GM20000 (cell line): Measurements from ENCODE around the gene SMTNL2.
"Not testable (repeated sequence)": the region's sequence is repeated elsewhere in the genome, so short reads cannot be mapped to it uniquely, and the experiment has no call there.

Experiments used
- DNase-seq: peaks from one replicate; pipeline ENCODE4 v3.0.0; 2012; ENCODE audit warnings: low spot score
- CTCF ChIP-seq: IDR thresholded peaks from 2 replicates; pipeline ENCODE4 v1.5.1; 2012; ENCODE audit warnings: mild to moderate bottlenecking, control low read depth; ENCODE audit errors: extremely low read depth, missing control alignments

The SMTNL2 gene

DNA sequence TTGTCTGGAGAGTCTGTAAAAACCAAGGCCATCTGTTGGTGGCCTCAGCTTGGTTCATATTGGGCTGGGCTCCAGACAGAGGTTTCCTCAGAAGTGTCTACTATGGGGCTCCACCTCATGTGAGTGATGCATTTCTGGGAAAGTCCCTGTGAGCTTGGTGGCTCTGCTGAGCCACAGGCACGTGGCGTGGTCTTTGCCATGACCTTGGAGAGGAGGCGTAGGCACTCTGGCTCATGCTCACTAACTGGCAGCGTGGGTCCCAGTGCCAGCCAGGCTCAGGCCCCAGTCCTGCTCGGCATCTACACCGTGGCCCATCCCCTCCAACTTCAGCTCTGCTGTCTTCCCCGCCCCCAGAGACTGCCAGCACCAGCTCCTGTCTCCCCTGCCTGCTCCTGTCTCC lies 10.7 kb upstream of the SMTNL2 start:
- peak; percentile 73 for DNase-seq
- no peak for TF ChIP-seq CTCF

DNA sequence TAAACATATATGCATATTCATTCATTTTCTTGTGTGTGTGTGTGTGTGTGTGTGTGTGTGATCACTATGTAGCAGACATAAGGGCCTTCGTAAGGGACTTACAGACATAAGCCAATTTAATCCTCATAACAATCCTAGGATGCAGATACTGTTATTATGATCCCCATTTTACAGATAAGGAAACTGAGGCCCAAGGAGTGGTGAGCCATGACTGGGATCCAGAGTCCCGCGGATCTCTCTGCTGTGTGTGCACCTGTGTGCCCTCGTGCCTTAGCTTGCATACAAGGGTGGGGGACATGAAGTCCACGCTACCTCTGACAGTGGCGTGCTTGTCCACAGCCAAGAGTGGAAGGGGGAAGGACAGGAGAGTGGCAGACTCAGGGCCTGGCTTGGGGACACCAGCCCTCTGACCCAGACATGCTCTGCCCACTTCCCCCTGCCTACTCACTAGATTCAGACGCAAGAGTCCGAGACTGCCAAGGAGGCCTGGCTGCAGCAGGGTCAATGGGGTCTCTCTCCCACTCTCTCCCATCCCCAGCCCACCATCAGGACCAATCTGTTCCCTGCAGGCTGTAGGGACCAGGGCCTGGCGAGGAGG lies 9.8 kb upstream of the SMTNL2 start:
- TF ChIP-seq CTCF, result no peak
- DNase-seq, result no peak

DNA sequence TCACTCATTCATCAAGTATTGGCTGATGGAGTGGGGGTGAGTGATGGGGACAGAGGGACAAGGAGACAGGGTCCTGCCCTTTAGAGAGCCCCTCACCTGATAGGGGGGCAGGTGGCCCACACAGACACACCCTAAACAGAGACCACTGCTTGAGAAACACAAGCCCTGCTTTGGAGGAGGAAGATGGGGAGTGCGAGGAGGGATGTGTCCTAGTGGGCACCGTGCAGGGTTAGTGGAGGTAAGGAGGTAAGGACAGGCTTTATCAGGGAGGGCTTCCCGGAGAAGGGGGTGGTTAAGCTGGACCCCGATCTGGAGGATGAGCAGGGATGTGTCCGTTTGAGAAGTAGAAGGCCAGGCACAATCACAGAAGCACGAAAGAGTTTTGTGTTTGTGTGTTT lies 8.2 kb upstream of the SMTNL2 start:
- DNase-seq, result no peak
- no peak for TF ChIP-seq CTCF

GRCh38 chr17:4576729-4577322 lies 7.5 kb upstream of the SMTNL2 start:
- no peak for DNase-seq
- no peak for TF ChIP-seq CTCF

DNA sequence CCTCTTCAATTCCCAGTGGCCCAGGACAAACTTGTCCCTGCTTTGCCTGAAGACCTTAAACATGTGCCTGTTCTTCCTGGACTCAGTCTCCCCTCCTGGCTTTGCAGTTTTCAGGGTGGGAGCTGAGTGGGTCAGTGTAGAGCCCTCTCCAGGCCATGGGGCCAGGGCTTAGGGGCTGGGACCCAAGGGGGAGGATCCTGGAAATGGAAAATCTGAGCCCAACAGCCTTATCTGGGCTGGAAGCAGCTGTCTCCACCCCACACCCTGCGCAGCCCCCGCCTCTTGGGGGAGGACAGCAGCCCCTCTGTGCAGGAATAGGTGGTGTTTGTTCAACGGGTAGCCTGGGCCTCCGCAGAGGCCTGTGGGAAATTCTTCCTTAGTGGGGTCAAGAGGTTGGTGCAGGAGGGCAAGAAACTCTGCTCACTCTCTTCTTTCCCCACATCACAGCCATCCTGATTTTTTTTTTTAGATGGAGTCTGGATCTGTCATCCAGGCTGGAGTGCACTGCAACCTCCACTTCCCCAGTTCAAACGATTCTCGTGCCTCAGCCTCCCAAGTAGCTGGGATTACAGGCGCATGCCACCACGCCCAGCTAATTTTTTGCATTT lies 6.8 kb upstream of the SMTNL2 start:
- DNase-seq, result no peak
- TF ChIP-seq CTCF, result no peak

- not testable (repeated sequence) for DNase-seq
Measured at GRCh38 chr17:4578349-4578748, 6.0 kb upstream of the SMTNL2 start.

DNA sequence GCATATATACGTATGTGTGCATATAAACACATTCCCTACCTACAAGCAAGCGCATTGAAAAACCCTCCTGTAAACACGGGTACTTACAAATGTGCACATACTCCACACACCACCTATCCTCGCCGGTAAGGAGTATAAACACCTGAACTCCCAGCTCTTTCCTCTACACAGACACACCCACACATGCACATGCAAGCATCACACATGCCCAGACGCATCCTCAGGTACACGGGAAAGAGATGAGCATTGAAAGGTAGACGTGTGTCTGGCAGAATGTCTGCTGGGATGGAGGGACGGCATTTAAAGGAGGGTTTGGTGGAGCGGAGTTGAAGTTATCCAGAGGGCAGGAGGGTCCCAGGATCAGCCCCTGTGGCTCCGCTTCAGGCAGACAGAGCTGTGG lies 4.7 kb upstream of the SMTNL2 start:
- TF ChIP-seq CTCF, result no peak
- no peak for DNase-seq

DNA sequence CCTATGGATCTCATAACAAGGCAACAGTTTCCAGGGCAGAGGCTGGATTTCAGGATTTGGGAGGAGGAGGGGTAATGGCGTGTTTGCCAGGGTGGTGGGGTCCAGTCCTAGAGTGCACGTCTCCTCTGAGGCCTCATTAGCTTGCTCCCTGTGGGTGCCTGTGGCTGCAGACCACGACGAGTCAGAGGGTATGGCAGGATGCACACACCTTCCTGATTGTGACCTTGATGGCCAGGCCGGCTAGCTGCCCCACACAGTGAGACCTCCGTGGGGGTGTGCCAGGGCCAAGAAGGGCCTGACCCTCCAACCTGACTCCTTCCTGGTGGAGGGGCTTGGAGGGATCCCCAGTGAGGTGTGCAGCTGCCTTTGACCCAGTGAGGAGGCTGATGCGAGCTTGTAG lies 4.0 kb upstream of the SMTNL2 start:
- no peak for TF ChIP-seq CTCF
- DNase-seq, result no peak
